Vagina (tissue), 2 donors: ENCODE measurements around the gene KRTAP2-2.

Source experiments
- CTCF ChIP-seq, 3 experiments: fragments of 450-650 bp in 2 of 3; fragments of 200-600 bp in 1 of 3; sonication (generic) in 1 of 3; IDR thresholded peaks; one replicate each; pipeline ENCODE4 v1.5.1; 2017 to 2019; ENCODE audit warnings: antibody characterized with exemption in 3 of 3, mild to moderate bottlenecking in 2 of 3, moderate library complexity in 2 of 3
- POLR2A ChIP-seq, 2 donors: fragments of 450-650 bp; IDR thresholded peaks; one replicate each; pipeline ENCODE4 v1.6.1; 2017; ENCODE audit warnings: antibody characterized with exemption in 2 of 2, mild to moderate bottlenecking in 2 of 2, moderate library complexity in 2 of 2

- TF ChIP-seq CTCF (IDR thresholded peaks at IDR 0.05) (no peak), POLR2A (IDR thresholded peaks at IDR 0.05) (no peak)
Measured at GRCh38 chr17:41020336-41020735, 34.7 kb downstream of the KRTAP2-2 start.
